Lower lobe of right lung (tissue), 2 donors: ENCODE measurements around the gene LRIG1. TPM values are rescaled to one million over a fixed set of nuclear protein-coding genes. Genes with fewer than 3 reads are reported as not detected.

Source experiments
- ATAC-seq, 2 donors: fragments of 200-7000 bp; cut with Tn5 transposase; one replicate each; pipeline ENCODE4 v1.9.1; 2020 to 2022; ENCODE audit warnings: mild to moderate bottlenecking in 2 of 2, moderate library complexity in 2 of 2
- DNase-seq: peaks from one replicate; pipeline ENCODE4 v3.0.0-alpha.2; 2020
- H3K27ac ChIP-seq: fragments of 200-600 bp; one replicate; pipeline ENCODE4 v1.8.0; 2022
- H3K27me3 ChIP-seq: fragments of 200-600 bp; one replicate; pipeline ENCODE4 v1.8.0; 2022; ENCODE audit warnings: low read depth
- H3K36me3 ChIP-seq: fragments of 200-600 bp; one replicate; pipeline ENCODE4 v1.8.0; 2022; ENCODE audit warnings: mild to moderate bottlenecking
- H3K4me1 ChIP-seq: fragments of 200-600 bp; one replicate; pipeline ENCODE4 v1.8.0; 2022
- H3K4me3 ChIP-seq: fragments of 200-600 bp; one replicate; pipeline ENCODE4 v1.8.0; 2022; ENCODE audit warnings: mild to moderate bottlenecking
- H3K9me3 ChIP-seq: fragments of 200-600 bp; one replicate; pipeline ENCODE4 v1.8.0; 2022
- CTCF ChIP-seq: fragments of 200-600 bp; IDR thresholded peaks from one replicate; pipeline ENCODE4 v1.8.0; 2022; ENCODE audit warnings: antibody characterized with exemption, mild to moderate bottlenecking
- intact Hi-C: fragments of 100-400 bp; cut with DNase I; formaldehyde crosslinking; loops from one replicate; pipeline ENCODE4 v1.11.0; 2022
- total RNA-seq: library from RNA; stranded (reverse); fragmentation: NEBNext Ultra II Directional; extraction: Animal tissue kit (Norgen Biotek cat#: 25700); gene quantifications from one replicate; pipeline ENCODE4 v1.2.1, GENCODE V29; 2021
- donor health status: DM: no; HTN: yes; CAD: no; lungs with severe emphysema.

Gene LRIG1
- total RNA-seq, 1 donor from 2014 or later = 54.2 TPM

- intact Hi-C loops = no loop called here
- no peak overlapping the region for H3K27ac ChIP-seq
These were observed 121.3 kb downstream of the LRIG1 start for GRCh38 chr3:66379565-66379964.

GRCh38 chr3:66378256-66378655 lies 122.6 kb downstream of the LRIG1 start:
- H3K27ac ChIP-seq = no peak overlapping the region
- H3K4me3 ChIP-seq = no peak overlapping the region
- peak; percentile 40 for TF ChIP-seq CTCF
- H3K9me3 ChIP-seq = no peaks in the 10 kb centered on the region
- H3K36me3 ChIP-seq = peaks cover 87% of the 10 kb centered on the region
- no peaks in the 10 kb centered on the region for H3K27me3 ChIP-seq
- H3K4me1 ChIP-seq = no peaks in the 10 kb centered on the region
- intact Hi-C loops = no loop called here
- no peak for ATAC-seq
- DNase-seq = no peak

More at GRCh38 chr3:66379565-66379964, 121.3 kb downstream of the LRIG1 start:
- Histone ChIP-seq H3K9me3 (no peaks in the 10 kb centered on the region), H3K27me3 (no peaks in the 10 kb centered on the region), H3K4me1 (no peaks in the 10 kb centered on the region), H3K4me3 (no peak overlapping the region), H3K36me3 (peaks cover 96% of the 10 kb centered on the region)
- no peak for TF ChIP-seq CTCF
- no peak for DNase-seq
- no peak for ATAC-seq

GRCh38 chr3:66377800-66378199 lies 123.0 kb downstream of the LRIG1 start:
- ATAC-seq (no peak), DNase-seq (no peak)
- intact Hi-C loops = no loop called here
- peaks cover 82% of the 10 kb centered on the region for H3K36me3 ChIP-seq
- H3K4me1 ChIP-seq = no peaks in the 10 kb centered on the region
- H3K4me3 ChIP-seq = no peak overlapping the region
- no peak overlapping the region for H3K27ac ChIP-seq
- H3K27me3 ChIP-seq = no peaks in the 10 kb centered on the region
- no peak for TF ChIP-seq CTCF
- no peaks in the 10 kb centered on the region for H3K9me3 ChIP-seq

- no peaks in the 10 kb centered on the region for H3K27me3 ChIP-seq
- no peak overlapping the region for H3K4me3 ChIP-seq
- H3K27ac ChIP-seq = no peak overlapping the region
- TF ChIP-seq CTCF = no peak
- intact Hi-C loops = no loop called here
- no peaks in the 10 kb centered on the region for H3K4me1 ChIP-seq
- H3K36me3 ChIP-seq = peaks cover 75% of the 10 kb centered on the region
- DNase-seq (no peak), ATAC-seq (peak; percentile 33 to 38)
- H3K9me3 ChIP-seq = no peaks in the 10 kb centered on the region
These were observed 124.3 kb downstream of the LRIG1 start for GRCh38 chr3:66376568-66376967.

GRCh38 chr3:66372681-66373350 lies 128.0 kb downstream of the LRIG1 start:
- Histone ChIP-seq H3K4me3 (no peak overlapping the region), H3K27ac (no peak overlapping the region), H3K4me1 (no peaks in the 10 kb centered on the region), H3K9me3 (no peaks in the 10 kb centered on the region), H3K27me3 (no peaks in the 10 kb centered on the region), H3K36me3 (peaks cover 45% of the 10 kb centered on the region)
- DNase-seq (no peak), ATAC-seq (peak; percentile 34 to 45)
- TF ChIP-seq CTCF = no peak
- intact Hi-C loops = no loop called here
